RPMI7951 (cell line): ENCODE results near the gene ZNF396. TPM values are rescaled to one million over a fixed set of nuclear protein-coding genes. Genes with fewer than 3 reads are reported as not detected.

Experiments used
- DNase-seq: peaks from one replicate; pipeline ENCODE4 v3.0.0-alpha.2; 2012; ENCODE audit warnings: low read depth
- total RNA-seq: library from RNA; depleted of rRNA; stranded (reverse); fragments of >200 nt; shearing (Covaris generic); gene quantifications from 2 replicates; pipeline ENCODE4 v1.2.3, GENCODE V29; 2014

Gene ZNF396
- total RNA-seq, 1 experiment from 2014 or later, result 2.2 TPM

GRCh38 chr18:35383136-35383535 lies 6.0 kb upstream of the ZNF396 start:
- no peak for DNase-seq

GRCh38 chr18:35379421-35379820 lies 2.3 kb upstream of the ZNF396 start:
- DNase-seq, result no peak

GRCh38 chr18:35378574-35378896 lies 1.4 kb upstream of the ZNF396 start:
- DNase-seq, result no peak

- DNase-seq, result no peak
Observed at GRCh38 chr18:35377875-35378573, 887 bp upstream of the ZNF396 start.

- no peak for DNase-seq
Observed at GRCh38 chr18:35376393-35376741, 770 bp downstream of the ZNF396 start.

GRCh38 chr18:35374708-35375107 lies 2.4 kb downstream of the ZNF396 start:
- DNase-seq, result no peak

GRCh38 chr18:35371412-35372195 lies 5.5 kb downstream of the ZNF396 start:
- DNase-seq, result no peak

GRCh38 chr18:35369126-35369525 lies 8.0 kb downstream of the ZNF396 start:
- no peak for DNase-seq

GRCh38 chr18:35368595-35368994 lies 8.5 kb downstream of the ZNF396 start:
- no peak for DNase-seq

GRCh38 chr18:35362531-35362930 lies 14.6 kb downstream of the ZNF396 start:
- DNase-seq, result no peak

- DNase-seq, result no peak
Observed at GRCh38 chr18:35361570-35362321, 15.4 kb downstream of the ZNF396 start.

- DNase-seq, result peak; percentile 79
Observed at GRCh38 chr18:35355140-35355618, 22.0 kb downstream of the ZNF396 start.

GRCh38 chr18:35352778-35353177 lies 24.4 kb downstream of the ZNF396 start:
- no peak for DNase-seq

- DNase-seq, result no peak
Observed at GRCh38 chr18:35352283-35352682, 24.9 kb downstream of the ZNF396 start.

GRCh38 chr18:35348001-35348400 lies 29.1 kb downstream of the ZNF396 start:
- DNase-seq, result no peak

GRCh38 chr18:35345950-35346349 lies 31.2 kb downstream of the ZNF396 start:
- DNase-seq, result no peak

- peak; percentile 29 for DNase-seq
Observed at GRCh38 chr18:35345460-35345921, 31.6 kb downstream of the ZNF396 start.

- DNase-seq, result peak; percentile 1
Observed at GRCh38 chr18:35344736-35345459, 32.2 kb downstream of the ZNF396 start.

GRCh38 chr18:35343936-35344735 lies 33.0 kb downstream of the ZNF396 start, which contains the start of gene ZNF24:
ZNF24 (minus strand) TSS chr18:35344420; CDS start chr18:35340650, 3,770 bp downstream.
- peak; percentile 91 for DNase-seq

- DNase-seq, result no peak
Observed at GRCh38 chr18:35343488-35343935, 33.6 kb downstream of the ZNF396 start.

- no peak for DNase-seq
Observed at GRCh38 chr18:35337286-35337685, 39.9 kb downstream of the ZNF396 start.
